DMS79 (cell line): ENCODE measurements around the gene CCRL2.
"Not testable (repeated sequence)": the region's sequence is repeated elsewhere in the genome, so short reads cannot be mapped to it uniquely, and the experiment has no call there.

Source experiments
- DNase-seq: peaks from one replicate; lab custom pipeline; 2025; lab: John Stamatoyannopoulos, UW

The CCRL2 gene

DNA sequence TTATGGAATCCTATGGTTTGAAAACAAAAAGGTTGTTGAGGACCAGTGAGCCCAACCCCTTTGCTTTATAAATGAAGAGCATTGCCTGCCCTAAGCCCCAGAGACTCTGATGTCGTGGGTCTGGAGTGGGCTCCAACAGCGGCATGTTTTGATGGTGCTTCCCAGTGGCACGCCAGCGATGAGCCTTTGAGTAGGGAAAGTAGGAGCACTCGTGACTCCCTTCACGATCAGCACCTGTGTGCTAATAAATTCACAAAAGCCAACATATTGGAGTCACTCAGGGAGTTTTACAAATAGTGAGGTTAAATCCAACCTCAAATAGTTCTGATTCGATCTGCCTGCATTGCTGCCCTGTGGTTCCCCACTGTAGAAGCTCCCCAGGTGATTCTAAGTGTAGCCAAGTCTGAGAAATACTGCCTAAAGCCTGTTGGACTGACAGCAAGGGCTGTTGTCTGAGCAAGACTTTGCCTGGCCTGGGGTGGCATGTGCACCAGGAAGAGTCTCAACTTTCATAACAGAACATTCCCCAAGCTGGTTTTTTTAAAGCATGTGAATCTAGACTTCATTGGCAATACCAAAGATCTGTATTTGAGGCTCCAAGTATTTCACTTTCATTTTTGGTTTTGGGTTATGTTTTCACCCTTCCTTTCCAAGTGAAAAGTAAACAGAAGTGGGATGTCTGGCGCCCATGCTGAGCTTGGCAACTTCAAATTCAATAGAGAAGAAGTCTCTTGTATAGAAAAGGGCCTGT is 26.4 kb upstream of the CCRL2 start:
- DNase-seq, result no peak

DNA sequence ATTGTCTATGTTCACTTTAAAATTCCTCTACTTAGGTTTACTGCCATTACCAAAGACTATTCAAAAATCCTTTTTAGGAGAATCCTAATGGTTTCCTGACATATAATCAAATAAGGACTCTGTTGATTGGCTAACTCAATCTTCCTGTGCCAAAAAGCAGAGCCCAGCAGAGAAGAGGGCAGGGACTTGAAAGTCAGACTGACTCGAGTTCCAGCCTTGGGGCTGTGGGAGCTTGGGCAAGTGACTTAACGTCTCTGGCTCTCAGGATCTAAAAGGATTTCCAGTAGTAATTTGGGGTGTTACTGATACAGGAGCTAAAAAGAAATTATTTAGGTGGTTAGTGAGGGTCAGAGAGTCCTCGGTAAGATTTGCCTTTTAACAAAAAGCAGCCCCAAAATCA is 25.4 kb upstream of the CCRL2 start:
- DNase-seq, result no peak

DNA sequence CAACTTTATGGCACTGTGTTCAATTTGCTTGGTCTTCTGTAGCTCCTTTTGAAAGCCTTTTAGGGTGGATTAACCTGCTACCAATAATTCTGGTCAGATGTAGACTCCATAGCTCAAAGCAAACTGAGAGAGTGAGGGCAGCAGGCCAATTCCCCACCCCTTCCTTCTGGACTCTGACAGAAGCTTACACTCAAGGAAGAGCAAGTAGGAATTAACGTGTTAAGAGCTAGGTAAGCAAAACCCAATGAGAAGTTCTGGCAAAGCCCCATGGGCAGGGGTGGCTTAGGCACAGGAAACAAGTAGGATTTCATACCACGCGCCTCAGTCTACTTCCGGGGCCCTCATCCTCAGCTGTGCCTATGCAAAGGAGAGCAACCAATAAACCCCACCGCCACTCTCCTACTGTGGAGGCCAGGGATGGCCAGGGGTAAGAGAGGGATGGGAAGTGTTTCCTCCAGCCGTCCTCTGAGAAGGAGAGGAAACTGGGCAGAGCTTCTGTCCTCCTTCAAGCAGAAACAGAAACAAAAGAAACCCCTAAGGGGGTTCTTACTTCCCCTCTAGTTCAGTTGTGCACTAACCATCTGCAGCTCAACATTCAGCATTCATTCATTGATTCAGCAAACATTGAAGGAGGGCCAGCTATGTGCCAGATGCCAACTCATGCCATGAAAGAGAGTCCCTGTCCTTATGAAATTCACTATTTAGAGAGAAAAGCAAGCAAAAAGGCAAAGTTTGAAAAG is 23.7 kb upstream of the CCRL2 start:
- DNase-seq, result no peak

DNA sequence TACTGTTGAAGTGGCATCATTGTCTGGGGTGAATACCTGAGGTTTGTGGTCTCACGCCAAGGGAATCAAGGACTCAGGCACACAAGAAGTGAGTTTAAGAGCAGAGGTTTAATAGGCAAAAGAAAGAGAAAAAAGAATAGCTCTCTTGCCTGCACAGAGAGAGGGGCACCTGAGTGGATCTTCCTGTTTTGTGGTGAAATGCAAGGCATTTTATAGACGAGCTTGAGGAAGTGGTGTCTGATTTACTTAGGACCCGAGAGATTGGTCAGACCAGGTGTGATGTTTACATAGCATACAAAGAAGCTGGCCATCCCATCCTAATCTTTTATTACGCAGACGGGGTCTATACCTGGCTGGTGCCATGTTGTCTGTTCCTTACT is 23.1 kb upstream of the CCRL2 start:
- DNase-seq, result no peak

DNA sequence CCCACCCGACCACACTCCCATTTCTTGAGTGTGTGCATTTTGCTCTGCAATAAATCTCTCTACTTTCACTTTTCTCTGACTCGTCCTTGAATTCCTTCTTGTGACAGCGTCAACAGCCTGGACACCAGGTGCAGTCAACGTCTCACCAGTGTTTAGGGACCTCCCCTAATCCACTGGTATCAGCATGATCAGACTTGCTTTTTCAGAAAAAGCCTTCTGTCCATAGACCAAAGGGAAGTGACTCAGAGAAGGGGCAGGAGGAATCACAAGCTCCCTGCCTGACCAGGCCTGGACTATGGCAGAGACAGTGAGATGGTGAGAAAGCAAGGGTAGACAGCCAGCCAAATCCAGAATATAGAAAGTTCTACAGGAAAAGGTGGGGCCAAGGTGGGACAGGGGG is 20.9 kb upstream of the CCRL2 start:
- no peak for DNase-seq

DNA sequence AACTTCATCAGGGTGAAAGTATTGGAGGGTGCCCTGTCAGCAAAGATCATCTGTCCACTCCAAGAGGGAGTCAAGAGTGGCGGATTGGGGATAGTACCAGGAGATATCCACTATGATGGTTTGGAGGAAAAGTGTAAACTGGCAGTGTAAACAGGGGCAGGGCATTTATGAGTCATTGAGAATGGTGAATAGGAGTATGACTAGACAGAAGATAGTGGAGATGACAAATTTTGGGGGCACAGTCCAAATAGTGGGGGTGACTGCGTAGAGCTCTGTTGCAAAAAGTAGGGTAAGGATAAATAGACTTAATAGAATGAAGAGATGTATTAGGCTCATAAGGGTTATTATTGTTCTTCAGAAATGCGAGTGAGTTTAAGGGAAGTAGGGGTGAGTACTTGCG is 18.2 kb upstream of the CCRL2 start:
- not testable (repeated sequence) for DNase-seq

DNA sequence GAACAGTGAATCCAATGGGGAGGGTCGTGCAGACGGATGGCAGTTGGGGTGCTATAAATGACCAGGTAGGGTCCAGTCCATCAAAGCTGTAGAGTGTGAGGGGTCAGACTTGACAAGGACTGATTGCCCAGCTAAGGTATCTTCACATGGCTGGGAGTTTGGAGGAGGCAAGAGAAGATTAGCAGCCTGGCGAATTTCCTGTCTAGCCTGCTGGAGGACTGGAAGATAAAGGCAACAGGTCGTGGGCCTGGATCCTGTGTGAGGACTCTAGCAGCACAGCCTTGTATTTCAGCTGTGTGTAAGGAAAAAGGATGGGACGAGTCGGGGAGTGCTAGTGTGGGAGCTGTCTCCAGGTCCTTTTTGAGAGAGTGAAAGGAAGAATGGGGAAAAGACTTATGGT is 17.8 kb upstream of the CCRL2 start:
- no peak for DNase-seq

DNA sequence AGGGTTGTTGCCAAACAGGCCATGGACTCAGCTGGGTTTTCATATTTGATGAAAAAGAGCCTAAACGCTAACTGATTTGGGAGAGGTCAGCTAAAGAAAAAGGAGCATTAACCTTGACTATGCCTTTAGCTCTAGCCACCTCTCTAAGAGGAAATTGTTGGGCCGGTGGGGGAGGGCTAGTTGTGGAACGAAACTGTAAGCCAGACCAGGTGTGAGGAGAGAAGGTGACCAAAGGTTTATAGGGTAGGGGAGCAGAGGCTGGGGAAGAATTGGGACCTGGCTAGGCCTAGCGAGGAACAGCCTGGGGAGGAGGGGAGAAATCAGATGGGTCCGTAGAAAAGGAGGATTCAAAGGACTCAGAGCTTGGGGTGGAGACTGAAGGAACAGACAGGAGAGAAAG is 15.5 kb upstream of the CCRL2 start:
- DNase-seq, result not testable (repeated sequence)

DNA sequence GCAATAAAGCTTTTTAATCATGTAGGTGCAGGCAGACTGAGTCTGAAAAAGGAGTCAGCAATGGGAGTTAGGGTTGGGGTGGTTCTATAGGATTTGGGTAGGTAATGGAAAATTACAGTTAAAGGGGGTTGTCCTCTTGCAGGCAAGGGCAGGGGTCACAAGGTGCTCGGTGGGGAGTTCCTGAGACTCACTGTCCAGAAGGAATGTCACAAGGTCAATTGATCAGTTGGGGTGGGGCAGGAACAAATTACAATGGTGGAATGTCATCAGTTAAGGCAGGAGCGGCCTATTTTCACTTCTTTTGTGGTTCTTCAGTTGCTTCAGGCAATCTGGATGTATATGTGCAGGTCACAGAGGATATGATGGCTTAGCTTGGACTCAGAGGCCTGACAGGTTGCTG is 14.0 kb upstream of the CCRL2 start:
- DNase-seq, result no peak

DNA sequence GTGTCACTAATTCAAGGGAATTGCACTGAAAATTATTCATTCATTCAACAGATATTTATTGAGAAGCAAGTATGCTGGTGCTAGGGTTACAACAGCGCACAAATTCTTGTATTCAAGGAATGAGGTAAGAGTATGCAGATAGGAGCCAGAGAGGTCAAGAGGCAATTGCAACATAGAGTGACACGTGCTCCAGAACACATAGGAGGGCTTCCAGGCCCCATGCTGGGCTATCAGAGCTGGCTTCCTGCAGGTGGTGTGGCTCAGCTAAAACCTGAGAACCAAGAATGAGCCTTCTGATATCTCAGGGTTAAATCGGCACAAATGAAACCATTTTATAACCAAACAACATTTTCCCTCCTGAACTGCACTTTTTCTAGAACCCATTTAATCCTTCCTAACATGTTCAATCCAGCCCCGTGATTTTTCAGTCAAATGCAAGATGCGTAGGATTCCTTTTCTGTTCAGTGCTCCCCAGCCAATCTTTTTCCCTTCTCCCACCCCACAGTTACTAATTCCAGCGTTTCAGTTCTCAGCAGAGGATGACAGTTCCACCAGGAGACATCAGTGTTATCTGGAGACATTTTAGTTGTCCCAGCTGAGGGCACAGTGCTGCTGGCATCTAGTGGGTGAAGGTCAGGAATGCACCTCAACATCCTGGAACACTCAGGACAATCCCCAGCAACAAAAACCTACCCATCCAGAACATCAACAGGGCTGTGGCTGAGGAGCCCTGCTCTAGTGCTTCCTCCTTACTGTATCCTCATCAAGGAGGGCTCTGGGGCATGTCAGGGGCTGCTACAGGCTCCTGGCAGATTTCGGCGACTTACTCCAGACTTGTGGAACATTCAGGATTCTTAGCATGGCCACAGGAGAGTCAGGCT is 13.3 kb upstream of the CCRL2 start:
- DNase-seq, result no peak

DNA sequence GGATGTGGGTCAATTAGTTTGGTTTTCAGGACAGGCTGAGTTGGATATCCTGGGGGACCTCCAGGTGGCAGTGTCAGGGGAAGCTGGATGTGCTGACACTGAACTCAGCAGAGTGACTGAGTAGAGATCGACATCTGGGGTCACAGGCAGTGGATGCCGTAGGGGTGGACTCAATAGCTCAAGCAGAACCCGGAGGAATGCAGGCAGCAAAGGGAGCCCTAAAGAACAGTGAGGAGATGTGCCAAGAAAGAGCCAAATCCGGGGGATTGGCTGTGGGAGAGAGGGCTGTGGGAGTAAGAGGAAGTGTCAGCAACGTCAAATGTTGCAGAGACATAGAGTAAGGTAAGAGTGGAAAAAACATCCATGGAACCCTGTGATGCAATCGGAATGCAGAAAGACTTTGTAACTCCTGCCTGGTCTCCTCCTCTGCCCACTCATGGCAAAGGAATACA is 11.8 kb upstream of the CCRL2 start:
- no peak for DNase-seq

DNA sequence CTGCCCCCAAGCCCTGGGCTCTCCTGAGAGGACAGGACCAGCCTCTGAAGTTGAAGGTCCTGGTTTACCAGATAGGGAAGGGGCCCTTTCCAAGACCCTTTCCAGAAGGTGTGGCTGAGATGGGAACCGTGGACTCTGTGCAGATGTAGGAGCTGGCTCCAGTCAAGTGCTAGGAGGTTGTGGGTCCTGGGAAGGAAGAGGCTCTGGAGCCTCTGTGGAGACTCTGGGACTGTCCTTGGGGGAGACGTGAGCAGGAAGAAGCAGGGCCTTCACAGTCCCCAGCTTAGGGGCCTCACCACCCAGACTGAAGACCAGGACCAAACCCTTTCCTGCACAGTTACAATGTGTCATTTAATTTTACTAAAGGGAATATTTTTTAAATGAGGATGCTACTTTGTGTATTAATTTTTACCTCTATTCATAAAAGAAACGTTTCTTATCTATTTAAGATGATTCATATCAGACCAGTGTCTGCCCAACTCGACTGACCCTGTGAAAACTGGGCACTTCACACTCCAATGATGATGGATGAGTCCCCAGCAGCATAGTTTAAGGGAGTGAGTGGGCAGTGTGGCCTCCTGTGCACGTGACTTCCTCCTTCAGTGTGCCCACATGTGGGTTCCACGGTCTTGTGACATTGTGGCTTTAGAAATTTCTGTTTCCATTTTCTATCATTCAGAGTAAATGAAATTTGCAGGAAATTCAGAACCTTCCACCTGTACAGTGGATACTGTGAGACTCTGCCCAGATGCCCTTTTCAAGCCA is 11.1 kb upstream of the CCRL2 start:
- no peak for DNase-seq

DNA sequence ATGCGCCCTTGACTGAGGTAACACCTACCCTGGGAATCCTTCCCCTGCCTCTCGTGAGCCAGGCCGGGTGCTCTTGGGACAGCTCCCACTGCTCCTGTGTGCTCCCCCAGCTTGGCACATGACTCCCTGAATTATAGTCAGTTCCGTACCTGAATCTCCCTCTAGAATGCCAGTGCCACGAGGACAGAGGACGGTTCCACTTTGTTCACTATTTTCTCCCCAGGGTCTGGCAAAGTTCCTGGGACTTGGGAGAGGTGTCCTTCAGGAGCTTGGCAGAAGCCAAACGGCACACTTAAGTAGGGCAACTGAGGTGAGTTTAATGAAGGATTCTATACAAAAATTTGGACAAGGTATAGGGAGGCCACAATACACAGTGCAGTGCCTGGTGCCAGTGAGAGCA is 9.9 kb upstream of the CCRL2 start:
- DNase-seq, result no peak

DNA sequence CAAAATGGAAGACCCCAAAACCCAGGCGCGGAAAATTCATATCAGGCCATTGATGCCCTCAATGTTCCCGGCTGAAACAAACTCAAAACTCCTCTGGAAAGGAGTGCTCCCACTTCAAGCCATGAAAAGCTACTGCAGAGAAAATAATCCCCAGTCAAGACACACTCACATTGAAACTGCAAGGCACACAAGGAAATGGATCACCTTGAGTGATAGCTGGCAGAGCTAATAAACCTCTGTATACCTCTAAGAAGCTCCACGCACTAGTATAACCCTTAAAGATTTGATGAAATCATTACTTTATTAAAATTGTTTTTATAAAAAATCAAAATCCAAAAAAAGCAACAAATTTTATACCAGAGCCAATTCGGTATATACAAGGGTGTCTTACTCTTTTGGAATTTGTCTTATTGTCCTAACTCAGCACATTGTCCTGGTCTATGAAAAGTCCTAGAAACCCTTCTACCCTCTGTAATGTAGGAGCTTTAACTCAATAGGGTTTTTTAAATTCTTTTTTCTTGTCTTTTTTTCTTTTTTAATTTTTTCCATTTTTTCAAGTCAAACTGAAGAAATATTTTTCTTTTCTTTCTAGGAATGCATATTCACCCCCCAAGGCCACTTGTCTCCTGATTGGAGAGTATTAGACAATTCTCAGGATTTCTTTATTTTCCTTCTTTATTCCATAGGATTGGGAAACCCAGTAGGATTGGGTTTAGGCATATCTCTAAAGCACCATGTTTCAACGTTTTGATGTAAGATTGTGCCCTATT is 8.7 kb upstream of the CCRL2 start:
- DNase-seq, result no peak

DNA sequence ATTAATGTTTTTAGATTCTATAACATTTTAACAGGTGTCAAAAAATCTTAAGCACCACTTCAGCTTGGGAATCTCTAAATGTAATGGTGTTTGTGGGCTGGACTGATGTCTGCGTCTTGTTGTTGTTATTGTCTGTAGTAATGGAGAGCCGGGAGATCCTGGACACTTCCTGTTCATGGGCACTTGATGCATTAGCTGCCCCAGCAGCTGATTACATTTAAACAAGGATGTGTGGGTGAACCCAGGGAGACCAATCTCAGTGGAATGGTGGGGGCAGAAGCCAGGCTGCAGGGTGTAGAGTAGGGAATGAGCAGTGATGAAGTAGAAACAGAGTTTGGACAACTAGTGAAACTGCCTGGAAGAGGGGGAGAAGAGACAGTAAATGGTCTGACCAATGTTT is 8.0 kb upstream of the CCRL2 start:
- DNase-seq, result no peak

DNA sequence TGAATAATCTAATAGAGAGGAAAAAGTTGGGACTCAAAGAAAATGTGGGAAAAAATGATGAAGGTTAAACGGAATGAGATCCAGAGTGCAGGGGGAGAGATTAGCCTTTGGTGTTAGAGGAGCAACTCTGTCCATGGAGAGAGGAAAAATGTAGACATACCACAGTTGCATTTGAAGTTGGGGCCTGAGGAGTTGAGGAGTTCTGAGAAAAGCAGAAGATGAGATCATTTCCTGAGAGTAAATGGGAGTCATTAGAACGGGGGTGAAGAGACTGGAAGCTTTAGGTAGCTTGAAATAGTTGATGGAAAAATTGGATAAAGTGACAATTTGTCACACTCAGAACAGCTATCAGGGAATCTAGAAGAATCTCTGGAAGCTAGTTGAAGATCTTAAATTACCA is 7.5 kb upstream of the CCRL2 start:
- DNase-seq, result no peak

DNA sequence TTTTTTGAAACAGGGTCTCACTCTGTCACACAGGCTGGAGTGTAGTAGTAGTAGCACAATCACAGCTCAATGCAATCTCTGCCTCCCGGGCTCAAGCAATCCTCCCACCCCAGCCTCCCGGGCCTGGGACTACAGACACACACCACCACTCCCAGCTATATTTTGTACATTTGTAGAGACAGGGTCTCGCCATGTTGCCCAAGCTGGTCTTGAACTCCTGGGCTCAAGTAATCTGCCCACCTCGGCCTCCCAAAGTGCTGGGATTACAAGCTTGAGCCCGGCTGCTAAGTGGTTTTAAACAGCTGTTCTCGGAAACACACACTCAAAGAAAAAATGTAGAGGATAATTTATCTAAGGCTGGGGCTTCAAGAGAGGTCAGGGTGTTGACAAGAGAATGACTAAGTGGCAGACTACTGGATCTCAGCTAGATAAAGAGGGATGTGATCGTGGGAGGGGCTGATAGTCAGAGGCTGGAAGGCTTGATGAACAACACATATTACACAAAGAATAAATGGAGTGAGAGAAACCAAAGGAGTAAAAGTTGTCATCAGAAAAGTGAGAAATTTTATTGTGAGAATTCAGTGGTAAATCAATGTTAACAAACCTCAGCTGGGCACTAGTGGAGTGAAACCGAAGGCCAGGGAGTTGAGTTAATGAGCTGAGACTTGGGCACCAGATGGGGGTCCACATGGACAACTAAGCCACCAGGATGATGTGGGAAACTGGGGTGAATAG is 6.9 kb upstream of the CCRL2 start:
- DNase-seq, result no peak

DNA sequence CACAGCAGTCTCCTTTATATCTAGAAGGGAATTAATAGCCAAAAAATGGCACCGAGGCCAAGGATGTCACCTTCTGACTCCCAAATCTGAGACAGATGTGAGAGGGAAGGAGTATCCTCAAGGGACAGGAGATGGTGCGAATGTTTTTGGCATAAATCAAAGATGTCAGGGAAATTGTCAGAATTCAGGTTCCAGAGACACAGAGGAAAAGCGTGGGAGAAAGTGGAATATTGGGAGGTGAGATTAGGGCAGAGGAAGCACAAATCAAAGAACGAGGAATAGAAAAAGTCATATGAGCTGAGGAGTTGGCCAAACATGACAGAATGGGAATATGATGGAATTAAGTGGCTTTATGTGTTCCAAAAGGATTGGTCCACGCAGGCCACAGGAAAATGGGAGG is 6.2 kb upstream of the CCRL2 start:
- DNase-seq, result no peak

DNA sequence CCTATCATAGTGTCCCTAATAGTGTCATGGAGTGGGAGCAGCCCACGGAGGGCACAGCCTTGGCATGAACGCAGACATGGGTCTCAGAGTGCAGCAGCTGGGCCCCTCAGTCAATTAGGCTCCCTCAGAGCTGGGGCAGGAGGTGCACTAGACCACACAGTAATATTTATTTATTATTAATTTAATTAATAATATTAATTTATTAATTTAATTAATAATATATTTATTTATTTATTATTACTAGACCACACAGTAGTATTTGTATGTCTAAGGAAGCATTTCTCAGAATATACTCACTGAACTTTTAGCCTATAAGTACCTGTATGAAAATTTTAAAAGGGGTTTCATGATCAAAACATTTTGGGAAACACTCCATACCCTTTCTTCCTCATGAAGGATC is 5.5 kb upstream of the CCRL2 start:
- no peak for DNase-seq

DNA sequence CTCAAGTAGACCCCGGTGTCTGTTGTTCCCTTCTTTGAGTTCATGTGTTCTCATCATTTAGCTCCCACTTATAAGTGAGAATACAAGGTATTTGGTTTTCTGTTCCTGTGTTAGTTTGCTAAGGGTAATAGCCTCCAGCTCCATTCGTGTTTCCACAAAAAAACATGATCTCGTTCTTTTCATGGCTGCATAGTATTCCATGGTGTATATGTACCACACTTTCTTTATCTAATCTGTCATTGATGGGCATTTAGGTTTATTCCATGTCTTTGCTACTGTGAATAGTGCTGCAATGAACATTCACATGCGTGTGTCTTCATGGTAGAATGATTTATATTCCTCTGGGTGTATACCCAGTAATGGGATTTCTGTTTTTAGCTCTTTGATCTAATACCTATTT is 4.2 kb upstream of the CCRL2 start:
- not testable (repeated sequence) for DNase-seq
